Transverse colon (tissue), 4 donors: ENCODE data around the gene DLG2. TPM values are rescaled to one million over a fixed set of nuclear protein-coding genes. Genes with fewer than 3 reads are reported as not detected.

ENCODE experiments used
- DNase-seq: peaks from one replicate; pipeline ENCODE4 v3.0.0-alpha.2; 2019
- H3K27ac ChIP-seq, 4 donors: fragments of 200-600 bp; sonication (generic); 2 replicates each; pipeline ENCODE4 v1.5.1; 2016 to 2018; ENCODE audit warnings: inconsistent platforms in 4 of 4
- H3K27me3 ChIP-seq: fragments of 200-600 bp; sonication (generic); 2 replicates; pipeline ENCODE4 v1.5.1; 2017; ENCODE audit warnings: inconsistent platforms
- H3K36me3 ChIP-seq, 4 donors: fragments of 200-600 bp; sonication (generic); 2 replicates each; pipeline ENCODE4 v1.5.1; 2017 to 2019; ENCODE audit warnings: inconsistent platforms in 4 of 4
- H3K4me1 ChIP-seq, 4 donors: fragments of 200-600 bp; sonication (generic); 2 replicates each; pipeline ENCODE4 v1.5.1; 2017 to 2020; ENCODE audit warnings: inconsistent platforms in 4 of 4
- H3K4me3 ChIP-seq, 4 donors: fragments of 200-600 bp; sonication (generic); 1 replicate in 1 of 4; 2 replicates in 3 of 4; pipeline versions ENCODE4 v1.5.1 to v1.6.1; 2017 to 2019; ENCODE audit warnings: inconsistent platforms in 4 of 4
- H3K9me3 ChIP-seq, 2 donors: fragments of 200-600 bp; sonication (generic); 2 replicates each; pipeline ENCODE4 v1.5.1; 2017 to 2019; ENCODE audit warnings: inconsistent platforms in 2 of 2
- EP300 ChIP-seq: sonication (generic); formaldehyde crosslinking; IDR thresholded peaks from one replicate; pipeline ENCODE4 v1.6.1; 2017; ENCODE audit warnings: antibody characterized with exemption, low read depth
- POLR2A ChIP-seq: fragments of 450-650 bp; IDR thresholded peaks from one replicate; pipeline ENCODE4 v1.6.1; 2016; ENCODE audit warnings: antibody characterized with exemption, mild to moderate bottlenecking, moderate library complexity
- POLR2AphosphoS5 ChIP-seq, 3 donors: sonication (generic); formaldehyde crosslinking; IDR thresholded peaks; one replicate each; pipeline ENCODE4 v1.6.1; 2016; ENCODE audit warnings: antibody characterized with exemption in 3 of 3
- WGBS, 2 donors: methylation state at CpG; one replicate each; pipeline ENCODE4 v1.1.5; 2018; ENCODE audit warnings: low coverage in 1 of 2; 5-methylcytosine and 5-hydroxymethylcytosine counted together
- in situ Hi-C, 4 donors: fragments of 200-750 bp; cut with MboI; loops; one replicate each; pipeline versions ENCODE4 v1.15.0 to v1.15.1; 2017; ENCODE audit warnings: low sequenced_read_pairs in 3 of 4, low pct_ligation_motif_present in 1 of 4, low pct_unique_long_range_greater_than_20kb in 1 of 4
- intact Hi-C: fragments of 100-400 bp; cut with DNase I; formaldehyde crosslinking; loops from one replicate; pipeline ENCODE4 v1.15.1; 2023; ENCODE audit warnings: low total_unique reads
- total RNA-seq, 4 donors: library from RNA; depleted of rRNA; stranded (reverse); fragments of >200 nt; gene quantifications; one replicate each; pipeline ENCODE4 v1.1.0, GENCODE V29; 2016
- TF ChIP-seq, protein P1 (sequence below), 5 experiments: fragments of 200-600 bp in 3 of 5; fragments of 450-650 bp in 2 of 5; sonication (generic) in 3 of 5; IDR thresholded peaks; 1 replicate in 2 of 5; 2 replicates in 3 of 5; pipeline ENCODE4 v1.5.1; 2016 to 2017; ENCODE audit warnings: antibody characterized with exemption in 5 of 5, inconsistent platforms in 3 of 5, mild to moderate bottlenecking in 2 of 5, moderate library complexity in 1 of 5

The DLG2 gene
- total RNA-seq, 4 donors from 2014 or later, result 1.9 to 28.3 (median 3.7) TPM

GRCh38 chr11:84247129-84247528 is 1380.0 kb downstream of the DLG2 start:
- Histone ChIP-seq H3K36me3 (no peaks in the 10 kb centered on the region), H3K9me3 (no peaks in the 10 kb centered on the region), H3K27me3 (no peaks in the 10 kb centered on the region), H3K27ac (no peak overlapping the region), H3K4me1 (no peaks in the 10 kb centered on the region), H3K4me3 (no peak overlapping the region)
- no peak for DNase-seq
- 92 to 100% methylated on average over 1 of the region's 1 CpG for WGBS, 2 donors
- intact Hi-C loops, result no loop called here
- in situ Hi-C loops, result no loop called here
- TF ChIP-seq, protein P1, sequence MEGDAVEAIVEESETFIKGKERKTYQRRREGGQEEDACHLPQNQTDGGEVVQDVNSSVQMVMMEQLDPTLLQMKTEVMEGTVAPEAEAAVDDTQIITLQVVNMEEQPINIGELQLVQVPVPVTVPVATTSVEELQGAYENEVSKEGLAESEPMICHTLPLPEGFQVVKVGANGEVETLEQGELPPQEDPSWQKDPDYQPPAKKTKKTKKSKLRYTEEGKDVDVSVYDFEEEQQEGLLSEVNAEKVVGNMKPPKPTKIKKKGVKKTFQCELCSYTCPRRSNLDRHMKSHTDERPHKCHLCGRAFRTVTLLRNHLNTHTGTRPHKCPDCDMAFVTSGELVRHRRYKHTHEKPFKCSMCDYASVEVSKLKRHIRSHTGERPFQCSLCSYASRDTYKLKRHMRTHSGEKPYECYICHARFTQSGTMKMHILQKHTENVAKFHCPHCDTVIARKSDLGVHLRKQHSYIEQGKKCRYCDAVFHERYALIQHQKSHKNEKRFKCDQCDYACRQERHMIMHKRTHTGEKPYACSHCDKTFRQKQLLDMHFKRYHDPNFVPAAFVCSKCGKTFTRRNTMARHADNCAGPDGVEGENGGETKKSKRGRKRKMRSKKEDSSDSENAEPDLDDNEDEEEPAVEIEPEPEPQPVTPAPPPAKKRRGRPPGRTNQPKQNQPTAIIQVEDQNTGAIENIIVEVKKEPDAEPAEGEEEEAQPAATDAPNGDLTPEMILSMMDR (IDR thresholded peaks at IDR 0.05), result no peak
- TF ChIP-seq POLR2AphosphoS5 (IDR thresholded peaks at IDR 0.05) (no peak), POLR2A (no peak), EP300 (no peak)

DNA sequence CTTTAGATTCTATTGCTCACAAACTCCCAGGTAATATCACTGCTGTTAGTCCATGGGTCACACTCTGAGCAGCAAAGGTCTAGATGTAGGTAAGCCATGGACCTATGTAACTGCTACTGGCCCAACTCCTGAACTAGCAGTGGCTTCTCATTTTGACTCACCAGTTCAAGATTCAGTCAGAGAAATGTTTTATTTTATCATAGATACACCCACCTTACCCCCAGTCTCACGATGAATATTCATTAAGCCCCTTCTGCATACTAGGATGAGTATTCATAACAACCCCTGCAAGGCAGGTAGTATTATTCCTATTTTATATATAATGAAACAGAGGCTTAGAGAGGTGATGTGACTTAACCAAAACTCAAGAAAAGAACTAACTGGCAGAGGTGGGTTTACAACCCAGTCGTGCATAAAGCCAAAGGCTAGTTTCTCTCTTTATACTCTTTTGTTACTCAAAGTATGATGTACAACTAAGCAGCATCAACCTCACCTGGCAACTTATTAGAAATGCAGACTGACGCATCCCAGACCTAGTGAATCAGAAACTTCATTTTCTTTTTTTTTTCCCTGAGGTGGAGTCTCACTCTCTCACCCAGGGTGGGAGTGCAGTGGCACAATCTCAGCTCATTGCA is 1383.4 kb downstream of the DLG2 start:
- intact Hi-C loops (no loop called here), in situ Hi-C loops (no loop called here)
- H3K4me3 ChIP-seq, result no peak overlapping the region
- 75% methylated on average over 2 to 3 of the region's 3 CpGs for WGBS, 2 donors
- no peak overlapping the region for H3K27ac ChIP-seq
- H3K27me3 ChIP-seq, result no peaks in the 10 kb centered on the region
- DNase-seq, result no peak
- no peaks in the 10 kb centered on the region for H3K9me3 ChIP-seq
- no peaks in the 10 kb centered on the region for H3K4me1 ChIP-seq
- H3K36me3 ChIP-seq, result no peaks in the 10 kb centered on the region
- TF ChIP-seq POLR2A, result no peak
- TF ChIP-seq, protein P1 (IDR thresholded peaks at IDR 0.05), result no peak
- no peak for TF ChIP-seq POLR2AphosphoS5 (IDR thresholded peaks at IDR 0.05)
- no peak for TF ChIP-seq EP300

DNA sequence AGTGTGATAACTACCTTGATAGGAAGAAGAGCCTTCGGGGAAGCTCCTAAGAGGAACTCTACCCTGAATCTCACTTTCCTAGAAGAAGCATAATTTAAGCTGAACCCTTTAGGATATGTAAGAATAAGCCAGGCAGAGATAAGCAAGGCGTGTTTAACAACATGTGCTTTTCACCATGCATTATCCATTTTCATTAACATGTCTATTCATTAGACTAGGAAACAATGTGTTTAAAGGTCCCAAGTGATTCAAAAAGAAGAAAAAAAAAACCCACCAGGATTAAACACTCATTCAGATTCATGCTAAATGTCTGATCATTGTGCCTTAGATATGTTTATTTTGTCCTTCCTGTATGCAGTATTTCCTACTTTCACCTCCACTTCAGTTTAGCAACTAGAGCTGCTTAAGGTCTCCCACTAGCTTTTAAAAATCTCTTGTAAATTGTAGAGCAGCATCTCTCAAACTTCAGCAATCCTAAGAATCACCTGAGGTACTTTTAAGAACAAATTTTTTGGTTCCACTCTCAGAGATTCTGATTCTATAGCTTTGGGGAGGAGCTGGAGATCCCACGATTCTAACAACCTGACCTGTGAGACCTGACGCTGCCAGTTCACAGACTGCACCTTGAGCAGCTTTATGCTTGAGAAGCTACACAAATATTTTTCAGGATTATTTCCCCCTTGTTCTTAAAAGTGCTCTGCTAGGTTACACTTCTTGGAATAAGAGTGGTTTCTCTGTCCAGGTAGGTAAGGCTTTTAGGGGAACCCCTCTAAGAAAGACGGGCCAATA is 1385.6 kb downstream of the DLG2 start:
- H3K36me3 ChIP-seq, result no peaks in the 10 kb centered on the region
- H3K9me3 ChIP-seq, result no peaks in the 10 kb centered on the region
- H3K4me3 ChIP-seq, result no peak overlapping the region
- in situ Hi-C loops (no loop called here), intact Hi-C loops (no loop called here)
- TF ChIP-seq EP300 (no peak), POLR2AphosphoS5 (IDR thresholded peaks at IDR 0.05) (no peak), POLR2A (no peak)
- TF ChIP-seq, protein P1 (IDR thresholded peaks at IDR 0.05), result no peak
- 63 to 68% methylated on average over 5 of the region's 5 CpGs for WGBS, 2 donors
- H3K4me1 ChIP-seq, result no peaks in the 10 kb centered on the region
- no peak for DNase-seq
- H3K27ac ChIP-seq, result no peak overlapping the region
- no peaks in the 10 kb centered on the region for H3K27me3 ChIP-seq

- H3K4me3 ChIP-seq, result no peak overlapping the region
- H3K27me3 ChIP-seq, result no peaks in the 10 kb centered on the region
- H3K4me1 ChIP-seq, result no peaks in the 10 kb centered on the region
- H3K9me3 ChIP-seq, result no peaks in the 10 kb centered on the region
- intact Hi-C loops (no loop called here), in situ Hi-C loops (no loop called here)
- TF ChIP-seq EP300, result no peak
- no peak for TF ChIP-seq POLR2AphosphoS5 (IDR thresholded peaks at IDR 0.05)
- no peak for TF ChIP-seq POLR2A
- TF ChIP-seq, protein P1 (IDR thresholded peaks at IDR 0.05), result no peak
- H3K36me3 ChIP-seq, result no peaks in the 10 kb centered on the region
- H3K27ac ChIP-seq, result no peak overlapping the region
- DNase-seq, result no peak
- 90 to 91% methylated on average over 1 of the region's 1 CpG for WGBS, 2 donors
Observed at GRCh38 chr11:84240847-84241246, 1386.3 kb downstream of the DLG2 start.
